Astrocyte (in vitro differentiated cells and primary cell): Measurements from ENCODE around the gene SLC10A1. TPM values are rescaled to one million over a fixed set of nuclear protein-coding genes. Genes with fewer than 3 reads are reported as not detected.

Experiments
- DNase-seq: peaks from one replicate; pipeline ENCODE4 v3.0.0-alpha.2; 2010; ENCODE audit warnings: low read depth
- FAIRE-seq: peaks from 2 replicates; lab custom pipeline; 2011; peaks lifted over from hg19 to GRCh38; lab: Jason Lieb, UNC
- H2AFZ ChIP-seq: 2 replicates; pipeline ENCODE4 v1.6.0; 2012; ENCODE audit warnings: low read depth, low read length, inconsistent platforms
- H3K27ac ChIP-seq: 2 replicates; pipeline ENCODE4 v1.5.1; 2011; ENCODE audit warnings: low read depth, low read length, inconsistent platforms
- H3K27me3 ChIP-seq: 2 replicates; pipeline ENCODE4 v1.6.0; 2011; ENCODE audit warnings: low read length, inconsistent platforms; ENCODE audit not compliant: insufficient read depth
- H3K36me3 ChIP-seq: 2 replicates; pipeline ENCODE4 v1.5.1; 2011; ENCODE audit warnings: low read length, inconsistent platforms; ENCODE audit not compliant: insufficient read depth
- H3K4me1 ChIP-seq: 2 replicates; pipeline ENCODE4 v1.5.1; 2011; ENCODE audit warnings: low read length, inconsistent platforms; ENCODE audit not compliant: insufficient read depth
- H3K4me2 ChIP-seq: 2 replicates; pipeline ENCODE4 v1.6.0; 2012; ENCODE audit warnings: low read length, inconsistent platforms
- H3K4me3 ChIP-seq: 2 replicates; pipeline ENCODE4 v1.5.1; 2011; ENCODE audit warnings: low read depth, mild to moderate bottlenecking, low read length, inconsistent platforms; ENCODE audit not compliant: insufficient read depth
- H3K79me2 ChIP-seq: 2 replicates; pipeline ENCODE4 v1.6.0; 2012; ENCODE audit warnings: mild to moderate bottlenecking, low read length, inconsistent platforms; ENCODE audit not compliant: insufficient read depth
- H3K9ac ChIP-seq: 2 replicates; pipeline ENCODE4 v1.6.0; 2012; ENCODE audit warnings: mild to moderate bottlenecking, low read length, inconsistent platforms
- H3K9me3 ChIP-seq: 2 replicates; pipeline ENCODE4 v1.5.1; 2012; ENCODE audit warnings: low read depth, mild to moderate bottlenecking, low read length, inconsistent platforms; ENCODE audit not compliant: insufficient read depth
- H4K20me1 ChIP-seq: 2 replicates; pipeline ENCODE4 v1.6.0; 2012; ENCODE audit warnings: low read length, inconsistent platforms; ENCODE audit not compliant: insufficient read depth
- H3K27ac Mint-ChIP-seq: one replicate; pipeline ENCODE4 v1.8.0; 2021; ENCODE audit warnings: mild to moderate bottlenecking, mixed read lengths; ENCODE audit not compliant: unreplicated experiment
- H3K27me3 Mint-ChIP-seq: one replicate; pipeline ENCODE4 v1.8.0; 2021; ENCODE audit warnings: low read depth, mixed read lengths; ENCODE audit not compliant: unreplicated experiment
- H3K36me3 Mint-ChIP-seq: one replicate; pipeline ENCODE4 v1.8.0; 2021; ENCODE audit warnings: low read depth, mixed read lengths; ENCODE audit not compliant: unreplicated experiment
- H3K4me1 Mint-ChIP-seq: one replicate; pipeline ENCODE4 v1.8.0; 2021; ENCODE audit warnings: low read depth, mixed read lengths; ENCODE audit not compliant: unreplicated experiment
- H3K4me3 Mint-ChIP-seq: one replicate; pipeline ENCODE4 v1.8.0; 2021; ENCODE audit warnings: mild to moderate bottlenecking, moderate library complexity, mixed read lengths; ENCODE audit not compliant: unreplicated experiment
- H3K9me3 Mint-ChIP-seq: one replicate; pipeline ENCODE4 v1.8.0; 2021; ENCODE audit warnings: mild to moderate bottlenecking, mixed read lengths; ENCODE audit not compliant: unreplicated experiment
- CTCF ChIP-seq: IDR thresholded peaks from 2 replicates; pipeline ENCODE4 v1.5.1; 2011; ENCODE audit warnings: low read depth, mild to moderate bottlenecking, inconsistent platforms, low read length, moderate library complexity; ENCODE audit not compliant: insufficient read depth
- EZH2 ChIP-seq: IDR thresholded peaks from 2 replicates; pipeline ENCODE4 v1.6.1; 2012; ENCODE audit warnings: mild to moderate bottlenecking, low read length, inconsistent platforms; ENCODE audit not compliant: insufficient read depth
- total RNA-seq: library from RNA; stranded (reverse); gene quantifications from 2 replicates; pipeline ENCODE4 v1.2.1, GENCODE V29; 2021

Gene SLC10A1
- total RNA-seq, 1 donor from 2014 or later: not detected

GRCh38 chr14:69818758-69819191 is 21.7 kb upstream of the SLC10A1 start:
- Histone ChIP-seq H4K20me1 (no peaks in the 10 kb centered on the region), H3K4me2 (peak overlapping the region; percentile 38), H3K9me3 (no peaks in the 10 kb centered on the region), H3K4me1 (no peaks in the 10 kb centered on the region), H3K79me2 (no peaks in the 10 kb centered on the region), H3K9ac (no peak overlapping the region), H3K27ac (no peak overlapping the region), H2AFZ (no peak overlapping the region), H3K4me3 (no peak overlapping the region), H3K36me3 (no peaks in the 10 kb centered on the region), H3K27me3 (peaks cover 7% of the 10 kb centered on the region)
- peak; percentile 12 for DNase-seq
- TF ChIP-seq CTCF (peak; percentile 70), EZH2 (no peak)
- H3K27me3 Mint-ChIP-seq: peaks cover 9% of the 10 kb centered on the region
- H3K36me3 Mint-ChIP-seq: no peaks in the 10 kb centered on the region
- peaks cover 5% of the 10 kb centered on the region for H3K9me3 Mint-ChIP-seq
- FAIRE-seq: peak; percentile 74
- no peaks in the 10 kb centered on the region for H3K4me1 Mint-ChIP-seq
- H3K4me3 Mint-ChIP-seq: no peak overlapping the region
- H3K27ac Mint-ChIP-seq: no peak overlapping the region

- Mint-ChIP-seq H3K4me1 (no peaks in the 10 kb centered on the region), H3K27me3 (peaks cover 6% of the 10 kb centered on the region), H3K27ac (no peak overlapping the region), H3K36me3 (no peaks in the 10 kb centered on the region), H3K4me3 (no peak overlapping the region), H3K9me3 (no peaks in the 10 kb centered on the region)
- Histone ChIP-seq H3K36me3 (no peaks in the 10 kb centered on the region), H3K79me2 (no peaks in the 10 kb centered on the region), H3K27ac (no peak overlapping the region), H3K27me3 (peaks cover 8% of the 10 kb centered on the region), H3K4me3 (no peak overlapping the region), H3K9me3 (no peaks in the 10 kb centered on the region), H3K4me1 (no peaks in the 10 kb centered on the region), H3K4me2 (no peak overlapping the region), H3K9ac (no peak overlapping the region), H2AFZ (no peak overlapping the region), H4K20me1 (no peaks in the 10 kb centered on the region)
- DNase-seq (no peak), FAIRE-seq (no peak)
- TF ChIP-seq CTCF: no peak
- no peak for TF ChIP-seq EZH2
Observed at GRCh38 chr14:69816216-69816615, 19.2 kb upstream of the SLC10A1 start.

GRCh38 chr14:69815556-69815955 is 18.5 kb upstream of the SLC10A1 start:
- H3K4me3 Mint-ChIP-seq: no peak overlapping the region
- H3K36me3 Mint-ChIP-seq: no peaks in the 10 kb centered on the region
- no peaks in the 10 kb centered on the region for H3K9me3 Mint-ChIP-seq
- peaks cover 6% of the 10 kb centered on the region for H3K27me3 Mint-ChIP-seq
- no peak overlapping the region for H3K9ac ChIP-seq
- H3K27me3 ChIP-seq: peaks cover 8% of the 10 kb centered on the region
- no peak overlapping the region for H3K4me2 ChIP-seq
- H3K27ac Mint-ChIP-seq: no peak overlapping the region
- no peaks in the 10 kb centered on the region for H3K79me2 ChIP-seq
- H3K4me1 Mint-ChIP-seq: no peaks in the 10 kb centered on the region
- H3K4me1 ChIP-seq: no peaks in the 10 kb centered on the region
- no peaks in the 10 kb centered on the region for H3K9me3 ChIP-seq
- no peak overlapping the region for H3K4me3 ChIP-seq
- no peak overlapping the region for H3K27ac ChIP-seq
- H4K20me1 ChIP-seq: no peaks in the 10 kb centered on the region
- no peak for DNase-seq
- H3K36me3 ChIP-seq: no peaks in the 10 kb centered on the region
- no peak overlapping the region for H2AFZ ChIP-seq
- TF ChIP-seq EZH2 (no peak), CTCF (no peak)
- FAIRE-seq: no peak
